ENCODE data around the gene PRR30.

Gene PRR30

GRCh38 chr2:27164960-27165763 lies 26.0 kb upstream of the PRR30 start:
- Mint-ChIP-seq H3K27ac (no peak overlapping the region), H3K4me3 (no peak overlapping the region), H3K27me3 (no peaks in the 10 kb centered on the region), H3K36me3 (no peaks in the 10 kb centered on the region), H3K4me1 (ENCODE audit: low read depth) (peaks cover 2% of the 10 kb centered on the region), H3K9me3 (ENCODE audit: low read depth) (no peaks in the 10 kb centered on the region)

GRCh38 chr2:27162151-27163121 lies 23.2 kb upstream of the PRR30 start:
- Mint-ChIP-seq H3K36me3 (no peaks in the 10 kb centered on the region), H3K27ac (no peak overlapping the region), H3K4me3 (no peak overlapping the region), H3K9me3 (ENCODE audit: low read depth) (no peaks in the 10 kb centered on the region), H3K4me1 (ENCODE audit: low read depth) (no peaks in the 10 kb centered on the region), H3K27me3 (no peaks in the 10 kb centered on the region)

GRCh38 chr2:27160191-27160590 lies 21.0 kb upstream of the PRR30 start:
- H3K9me3 Mint-ChIP-seq (ENCODE audit: low read depth), result no peaks in the 10 kb centered on the region
- H3K27me3 Mint-ChIP-seq, result no peaks in the 10 kb centered on the region
- no peak overlapping the region for H3K27ac Mint-ChIP-seq
- H3K4me1 Mint-ChIP-seq (ENCODE audit: low read depth), result no peaks in the 10 kb centered on the region
- no peak overlapping the region for H3K4me3 Mint-ChIP-seq
- no peaks in the 10 kb centered on the region for H3K36me3 Mint-ChIP-seq

GRCh38 chr2:27159271-27159670 lies 20.1 kb upstream of the PRR30 start:
- H3K4me1 Mint-ChIP-seq (ENCODE audit: low read depth), result no peaks in the 10 kb centered on the region
- no peak overlapping the region for H3K4me3 Mint-ChIP-seq
- H3K9me3 Mint-ChIP-seq (ENCODE audit: low read depth), result no peaks in the 10 kb centered on the region
- no peaks in the 10 kb centered on the region for H3K27me3 Mint-ChIP-seq
- no peaks in the 10 kb centered on the region for H3K36me3 Mint-ChIP-seq
- no peak overlapping the region for H3K27ac Mint-ChIP-seq

- no peaks in the 10 kb centered on the region for H3K9me3 Mint-ChIP-seq (ENCODE audit: low read depth)
- H3K4me3 Mint-ChIP-seq, result no peak overlapping the region
- no peak overlapping the region for H3K27ac Mint-ChIP-seq
- H3K36me3 Mint-ChIP-seq, result no peaks in the 10 kb centered on the region
- H3K27me3 Mint-ChIP-seq, result no peaks in the 10 kb centered on the region
- no peaks in the 10 kb centered on the region for H3K4me1 Mint-ChIP-seq (ENCODE audit: low read depth)
Observed at GRCh38 chr2:27158468-27158867, 19.3 kb upstream of the PRR30 start.

- H3K4me3 Mint-ChIP-seq, result no peak overlapping the region
- H3K27ac Mint-ChIP-seq, result no peak overlapping the region
- H3K36me3 Mint-ChIP-seq, result no peaks in the 10 kb centered on the region
- H3K9me3 Mint-ChIP-seq (ENCODE audit: low read depth), result no peaks in the 10 kb centered on the region
- H3K27me3 Mint-ChIP-seq, result no peaks in the 10 kb centered on the region
- no peaks in the 10 kb centered on the region for H3K4me1 Mint-ChIP-seq (ENCODE audit: low read depth)
Observed at GRCh38 chr2:27155069-27155520, 15.9 kb upstream of the PRR30 start.

- Mint-ChIP-seq H3K27ac (no peak overlapping the region), H3K4me3 (no peak overlapping the region), H3K9me3 (ENCODE audit: low read depth) (no peaks in the 10 kb centered on the region), H3K4me1 (ENCODE audit: low read depth) (no peaks in the 10 kb centered on the region), H3K36me3 (no peaks in the 10 kb centered on the region), H3K27me3 (no peaks in the 10 kb centered on the region)
Observed at GRCh38 chr2:27154488-27154887, 15.3 kb upstream of the PRR30 start.

- peaks cover 2% of the 10 kb centered on the region for H3K27me3 Mint-ChIP-seq
- no peak overlapping the region for H3K4me3 Mint-ChIP-seq
- H3K4me1 Mint-ChIP-seq (ENCODE audit: low read depth), result no peaks in the 10 kb centered on the region
- H3K36me3 Mint-ChIP-seq, result no peaks in the 10 kb centered on the region
- H3K27ac Mint-ChIP-seq, result no peak overlapping the region
- no peaks in the 10 kb centered on the region for H3K9me3 Mint-ChIP-seq (ENCODE audit: low read depth)
Observed at GRCh38 chr2:27152796-27153464, 13.7 kb upstream of the PRR30 start.

GRCh38 chr2:27152102-27152795 lies 13.0 kb upstream of the PRR30 start:
- Mint-ChIP-seq H3K4me3 (no peak overlapping the region), H3K4me1 (ENCODE audit: low read depth) (no peaks in the 10 kb centered on the region), H3K27me3 (peaks cover 2% of the 10 kb centered on the region), H3K36me3 (no peaks in the 10 kb centered on the region), H3K9me3 (ENCODE audit: low read depth) (no peaks in the 10 kb centered on the region), H3K27ac (no peak overlapping the region)

- H3K4me3 Mint-ChIP-seq, result no peak overlapping the region
- no peak overlapping the region for H3K27ac Mint-ChIP-seq
- H3K27me3 Mint-ChIP-seq, result peaks cover 2% of the 10 kb centered on the region
- no peaks in the 10 kb centered on the region for H3K9me3 Mint-ChIP-seq (ENCODE audit: low read depth)
- H3K4me1 Mint-ChIP-seq (ENCODE audit: low read depth), result no peaks in the 10 kb centered on the region
- H3K36me3 Mint-ChIP-seq, result no peaks in the 10 kb centered on the region
Observed at GRCh38 chr2:27150639-27151230, 11.5 kb upstream of the PRR30 start.

GRCh38 chr2:27149570-27150405 lies 10.6 kb upstream of the PRR30 start:
- Mint-ChIP-seq H3K27me3 (peaks cover 2% of the 10 kb centered on the region), H3K36me3 (no peaks in the 10 kb centered on the region), H3K4me3 (no peak overlapping the region), H3K9me3 (ENCODE audit: low read depth) (no peaks in the 10 kb centered on the region), H3K4me1 (ENCODE audit: low read depth) (no peaks in the 10 kb centered on the region), H3K27ac (no peak overlapping the region)

GRCh38 chr2:27148801-27149439 lies 9.7 kb upstream of the PRR30 start, which contains the start of gene TCF23:
Gene TCF23 (plus strand): TSS chr2:27149004. CDS start chr2:27149134, 130 bp downstream.
- no peak within 1 kb of the TSS for H3K4me3 Mint-ChIP-seq
- H3K27ac Mint-ChIP-seq, result no peak within 1 kb of the TSS
- H3K27me3 Mint-ChIP-seq, result peaks cover 2% of the 10 kb centered on the region
- no peaks in the 10 kb centered on the region for H3K36me3 Mint-ChIP-seq
- no peaks in the 10 kb centered on the region for H3K4me1 Mint-ChIP-seq (ENCODE audit: low read depth)
- no peaks in the 10 kb centered on the region for H3K9me3 Mint-ChIP-seq (ENCODE audit: low read depth)

- Mint-ChIP-seq H3K27me3 (peaks cover 2% of the 10 kb centered on the region), H3K9me3 (ENCODE audit: low read depth) (peaks cover 2% of the 10 kb centered on the region), H3K36me3 (no peaks in the 10 kb centered on the region), H3K4me1 (ENCODE audit: low read depth) (no peaks in the 10 kb centered on the region), H3K4me3 (no peak overlapping the region), H3K27ac (no peak overlapping the region)
Observed at GRCh38 chr2:27147935-27148334, 8.7 kb upstream of the PRR30 start.

Measured in activated naive CD8-positive, alpha-beta T cell (primary cell).